SK-N-SH treated with all-trans-retinoic acid at 6 μM for 48 hours (cell line): ENCODE measurements around the gene RTN4RL1.

Experiments used
- CSRNP3 ChIP-seq: fragments of 250-450 bp; sonication (Bioruptor Pico); IDR thresholded peaks from 2 replicates; pipeline ENCODE4 v1.5.1; 2021; ENCODE audit warnings: mild to moderate bottlenecking, moderate library complexity
- ESRRG ChIP-seq: fragments of 250-450 bp; sonication (Bioruptor Pico); IDR thresholded peaks from 2 replicates; pipeline ENCODE4 v1.6.1; 2021; ENCODE audit warnings: mild to moderate bottlenecking
- PPARA ChIP-seq: fragments of 250-450 bp; sonication (Bioruptor Pico); IDR thresholded peaks from 2 replicates; pipeline ENCODE4 v1.5.0; 2020; ENCODE audit warnings: mild to moderate bottlenecking, borderline replicate concordance
- ZFP30 ChIP-seq: fragments of 450-650 bp; formaldehyde crosslinking; IDR thresholded peaks from 2 replicates; pipeline ENCODE4 v1.5.0; 2022; ENCODE audit warnings: mild to moderate bottlenecking, moderate library complexity
- ZNF565 ChIP-seq: fragments of 450-650 bp; formaldehyde crosslinking; conservative IDR thresholded peaks from 2 replicates; pipeline ENCODE4 v1.5.0; 2020; ENCODE audit warnings: low read depth, mild to moderate bottlenecking, moderate library complexity

GRCh38 chr17:2035541-2036488 lies 10.7 kb upstream of the RTN4RL1 start:
- TF ChIP-seq ZNF565 (CRISPR knock-in tag) (no peak), ESRRG (CRISPR knock-in tag) (no peak), PPARA (no peak), CSRNP3 (CRISPR knock-in tag) (no peak), ZFP30 (CRISPR knock-in tag) (no peak)
